HepG2 (cell line): ENCODE data around the gene BIRC7. TPM values are rescaled to one million over a fixed set of nuclear protein-coding genes. Genes with fewer than 3 reads are reported as not detected.
A peak's percentile ranks its signal among the peaks of the same experiment; 100 is the strongest.

ENCODE experiments used
- BCL6 ChIP-seq: IDR thresholded peaks from 2 replicates; pipeline ENCODE4 v1.6.1; 2016; ENCODE audit warnings: missing genetic modification reagents, missing compliant biosample characterization
- CBX2 ChIP-seq, 2 experiments: fragments of 200-600 bp in 1 of 2; sonication (generic); formaldehyde crosslinking in 1 of 2; IDR thresholded peaks; 2 replicates each; pipeline versions ENCODE4 v1.7.0 to v1.8.1; 2018 to 2022; ENCODE audit warnings: low read depth in 2 of 2, low read length in 1 of 2, mild to moderate bottlenecking in 1 of 2, missing genetic modification reagents in 1 of 2
- CCDC6 ChIP-seq: sonication (generic); formaldehyde crosslinking; IDR thresholded peaks from 2 replicates; pipeline ENCODE4 v1.8.1; 2022; ENCODE audit warnings: mild to moderate bottlenecking, missing genetic modification reagents, moderate library complexity
- CSRNP2 ChIP-seq: sonication (generic); formaldehyde crosslinking; conservative IDR thresholded peaks from 2 replicates; pipeline ENCODE4 v1.8.0; 2022; ENCODE audit warnings: low read depth, missing genetic modification reagents
- ETS1 ChIP-seq: sonication (generic); formaldehyde crosslinking; IDR thresholded peaks from 2 replicates; pipeline ENCODE4 v1.4.0; 2020; ENCODE audit warnings: missing genetic modification reagents
- GRHL1 ChIP-seq: sonication (generic); formaldehyde crosslinking; conservative IDR thresholded peaks from 2 replicates; pipeline ENCODE4 v1.8.0; 2022; ENCODE audit warnings: missing genetic modification reagents
- HNRNPLL ChIP-seq: fragments of 200-400 bp; formaldehyde crosslinking; IDR thresholded peaks from 2 replicates; pipeline ENCODE4 v1.6.1; 2017; ENCODE audit warnings: mild to moderate bottlenecking, low read depth, low read length; ENCODE audit not compliant: poor library complexity, severe bottlenecking
- KAT8 ChIP-seq: IDR thresholded peaks from 2 replicates; pipeline ENCODE4 v1.6.1; 2016; ENCODE audit warnings: missing genetic modification reagents, missing compliant biosample characterization
- MED8 ChIP-seq: sonication (generic); formaldehyde crosslinking; IDR thresholded peaks from 2 replicates; pipeline ENCODE4 v1.8.1; 2023; ENCODE audit warnings: mild to moderate bottlenecking, missing genetic modification reagents; ENCODE audit not compliant: insufficient replicate concordance
- MIXL1 ChIP-seq: IDR thresholded peaks from 2 replicates; pipeline ENCODE4 v1.6.1; 2016
- NR1H2 ChIP-seq: sonication (generic); formaldehyde crosslinking; IDR thresholded peaks from 2 replicates; pipeline ENCODE4 v1.8.1; 2022; ENCODE audit warnings: low read depth, missing genetic modification reagents, borderline replicate concordance
- PTBP1 ChIP-seq: fragments of 200-400 bp; formaldehyde crosslinking; IDR thresholded peaks from 2 replicates; pipeline ENCODE4 v1.6.1; 2018; ENCODE audit warnings: low read length, low read depth; ENCODE audit not compliant: poor library complexity, severe bottlenecking
- SKIL ChIP-seq: sonication (generic); formaldehyde crosslinking; IDR thresholded peaks from 2 replicates; pipeline ENCODE4 v1.8.0; 2022; ENCODE audit warnings: missing genetic modification reagents, mild to moderate bottlenecking, moderate library complexity, borderline replicate concordance
- ZBTB20 ChIP-seq: sonication (generic); formaldehyde crosslinking; IDR thresholded peaks from 2 replicates; pipeline ENCODE4 v1.8.1; 2023; ENCODE audit warnings: missing genetic modification reagents, low read depth, mild to moderate bottlenecking, borderline replicate concordance
- ZBTB46 ChIP-seq: sonication (generic); formaldehyde crosslinking; IDR thresholded peaks from 2 replicates; pipeline ENCODE4 v1.4.0; 2020; ENCODE audit warnings: mild to moderate bottlenecking, missing genetic modification reagents, borderline replicate concordance
- ZNF329 ChIP-seq: sonication (generic); formaldehyde crosslinking; IDR thresholded peaks from 2 replicates; pipeline ENCODE4 v1.9.0; 2021; ENCODE audit warnings: low read depth, mild to moderate bottlenecking, missing genetic modification reagents
- ZNF644 ChIP-seq: IDR thresholded peaks from 2 replicates; pipeline ENCODE4 v1.6.1; 2016; ENCODE audit warnings: low read depth
- ZNF678 ChIP-seq: sonication (generic); formaldehyde crosslinking; IDR thresholded peaks from 2 replicates; pipeline ENCODE4 v1.4.0; 2020; ENCODE audit warnings: mild to moderate bottlenecking, missing genetic modification reagents
- ZNF816 ChIP-seq: sonication (generic); formaldehyde crosslinking; IDR thresholded peaks from 2 replicates; pipeline ENCODE4 v1.8.0; 2022; ENCODE audit warnings: missing genetic modification reagents, mild to moderate bottlenecking, borderline replicate concordance
- polyA plus RNA-seq, 8 experiments: library from polyadenylated mRNA; depleted of rRNA in 3 of 8; stranded (reverse) in 7 of 8; unstranded in 1 of 8; fragments of >200 nt; fragmentation: Illumina TruSeq in 4 of 8; extraction: Trizol in 4 of 8; gene quantifications; 2 replicates each; pipeline versions ENCODE4 v1.2.1 to v1.2.3, GENCODE V29; 2011 to 2016; ENCODE audit warnings: low read depth in 4 of 8, missing spikeins in 1 of 8, mixed read lengths in 1 of 8; ENCODE audit not compliant: insufficient read depth in 1 of 8
- total RNA-seq, 5 experiments: library from RNA; depleted of rRNA; stranded (reverse); fragments of >200 nt; fragmentation: Illumina TruSeq; extraction: Trizol; gene quantifications; 2 replicates each; pipeline ENCODE4 v1.2.3, GENCODE V29; 2016; ENCODE audit warnings: low read depth in 1 of 5

Gene BIRC7
- total and polyA plus RNA-seq, 2 of the 13 experiments (the other 11 are each of a cell fraction or from before 2014, with no cell fraction given) = 0.27 to 5.1 TPM

GRCh38 chr20:63216041-63216848 is 19.5 kb upstream of the BIRC7 start, which contains the start of gene YTHDF1 (continued):
- TF ChIP-seq SKIL (CRISPR knock-in tag) (peak; percentile 71; the same call in 1 of the 2 replicates), ZNF329 (peak; percentile 72; the same call in 1 of the 2 replicates), ETS1 (CRISPR knock-in tag) (no peak), BCL6 (CRISPR knock-in tag) (0 out of 2 replicates have a peak, but pooled peaks have one; percentile 20), CCDC6 (CRISPR knock-in tag) (peak; percentile 91), MIXL1 (CRISPR knock-in tag) (peak; percentile 58), ZNF678 (CRISPR knock-in tag) (peak; percentile 98), ZBTB46 (CRISPR knock-in tag) (peak; percentile 84), CBX2 (IDR thresholded peaks at IDR 0.05; ENCODE audit: low read depth, low read length) (no peak), CBX2 (CRISPR knock-in tag; IDR thresholded peaks at IDR 0.05; ENCODE audit: low read depth) (0 out of 2 replicates have a peak, but pooled peaks have one; percentile 56), KAT8 (CRISPR knock-in tag) (peak; percentile 90), ZBTB20 (CRISPR knock-in tag) (peak; percentile 89; the same call in 1 of the 2 replicates), GRHL1 (CRISPR knock-in tag) (no peak), NR1H2 (no peak), ZNF816 (CRISPR knock-in tag) (no peak), ZNF644 (CRISPR knock-in tag) (no peak), HNRNPLL (peak; percentile 75), CSRNP2 (CRISPR knock-in tag) (no peak), PTBP1 (peak; percentile 75), MED8 (CRISPR knock-in tag) (peak; percentile 48)
